ENCODE results near the gene MRPS27.

MRPS27 gene

GRCh38 chr5:72290356-72291133, 29.5 kb downstream of the MRPS27 start:
- no peak for DNase-seq

- no peak for DNase-seq
Observed at GRCh38 chr5:72288924-72289323, 31.1 kb downstream of the MRPS27 start.

- no peak for DNase-seq
Observed at GRCh38 chr5:72286798-72287197, 33.2 kb downstream of the MRPS27 start.

GRCh38 chr5:72285424-72285821, 34.6 kb downstream of the MRPS27 start:
- DNase-seq = no peak

- no peak for DNase-seq
Observed at GRCh38 chr5:72284559-72285423, 35.2 kb downstream of the MRPS27 start.

- no peak for DNase-seq
Observed at GRCh38 chr5:72283358-72283757, 36.7 kb downstream of the MRPS27 start.

GRCh38 chr5:72282878-72283277, 37.2 kb downstream of the MRPS27 start:
- DNase-seq = no peak

- no peak for DNase-seq
Observed at GRCh38 chr5:72281764-72282499, 38.1 kb downstream of the MRPS27 start.

- DNase-seq = no peak
Observed at GRCh38 chr5:72281430-72281763, 38.6 kb downstream of the MRPS27 start.

- DNase-seq = no peak
Observed at GRCh38 chr5:72280581-72281069, 39.4 kb downstream of the MRPS27 start.

GRCh38 chr5:72276219-72276752, 43.8 kb downstream of the MRPS27 start:
- no peak for DNase-seq

- no peak for DNase-seq
Observed at GRCh38 chr5:72273547-72273946, 46.5 kb downstream of the MRPS27 start.

- DNase-seq = no peak
Observed at GRCh38 chr5:72272398-72272797, 47.6 kb downstream of the MRPS27 start.

GRCh38 chr5:72271702-72272101, 48.3 kb downstream of the MRPS27 start:
- DNase-seq = no peak

- DNase-seq = no peak
Observed at GRCh38 chr5:72270037-72270436, 50.0 kb downstream of the MRPS27 start.

- DNase-seq = no peak
Observed at GRCh38 chr5:72269411-72269780, 50.6 kb downstream of the MRPS27 start.

GRCh38 chr5:72268753-72269410, 51.2 kb downstream of the MRPS27 start:
- peak; percentile 32 to 50 for DNase-seq

GRCh38 chr5:72268260-72268659, 51.8 kb downstream of the MRPS27 start:
- no peak for DNase-seq

GRCh38 chr5:72267685-72268084, 52.4 kb downstream of the MRPS27 start:
- DNase-seq = no peak

GRCh38 chr5:72266862-72267261, 53.2 kb downstream of the MRPS27 start:
- no peak for DNase-seq

GRCh38 chr5:72265032-72265877, 54.8 kb downstream of the MRPS27 start:
- DNase-seq = no peak

- no peak for DNase-seq
Observed at GRCh38 chr5:72256536-72256935, 63.5 kb downstream of the MRPS27 start.
